Kidney tubule cell (primary cell): ENCODE data around the gene FXYD7.
"Not testable (repeated sequence)": the region's sequence is repeated elsewhere in the genome, so short reads cannot be mapped to it uniquely, and the experiment has no call there.

Experiments
- DNase-seq: peaks from one replicate; pipeline ENCODE4 v3.0.0-alpha.2; 2018; ENCODE audit warnings: low spot score

FXYD7 gene

DNA sequence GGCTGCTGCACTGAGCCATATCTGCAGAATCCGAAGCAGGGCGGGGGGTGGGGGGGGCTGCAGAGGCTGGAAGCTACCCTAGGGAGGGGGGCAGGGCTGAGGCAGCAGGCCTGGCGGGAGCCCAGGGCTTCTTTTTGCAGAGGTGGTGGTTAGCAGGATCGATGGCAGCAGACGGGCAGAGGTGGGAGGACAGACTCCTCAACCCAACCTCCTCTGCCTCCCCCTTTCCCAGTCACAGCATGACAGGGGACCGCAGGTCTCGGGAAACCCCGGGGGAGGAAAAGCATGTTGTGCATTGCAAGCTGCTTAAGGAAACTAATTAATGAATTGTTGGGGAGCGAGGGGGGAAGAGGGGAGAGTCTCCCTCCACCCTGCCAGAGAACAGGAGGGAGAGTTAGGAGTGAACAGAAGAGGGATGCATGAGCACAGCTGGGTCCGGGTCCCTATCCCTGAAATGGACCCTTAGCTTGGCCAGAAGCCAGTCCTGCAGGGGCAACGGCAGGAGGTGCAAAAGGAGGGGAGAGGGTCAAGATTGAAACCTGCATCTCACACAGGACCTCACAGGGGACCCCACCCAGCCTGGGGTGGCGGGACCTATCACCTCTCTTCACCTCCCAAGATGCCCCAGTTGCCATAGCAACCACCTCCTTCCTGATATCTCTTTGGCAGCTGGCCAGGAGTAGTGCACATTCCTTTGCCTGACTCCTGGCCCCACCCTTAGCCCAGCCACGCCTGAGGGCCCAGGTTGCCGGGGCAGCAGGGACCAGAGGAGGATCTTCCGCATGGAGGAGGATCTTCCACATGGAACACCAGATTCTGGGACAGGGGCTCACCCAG is 1.8 kb downstream of the FXYD7 start:
- DNase-seq = peak; percentile 92

DNA sequence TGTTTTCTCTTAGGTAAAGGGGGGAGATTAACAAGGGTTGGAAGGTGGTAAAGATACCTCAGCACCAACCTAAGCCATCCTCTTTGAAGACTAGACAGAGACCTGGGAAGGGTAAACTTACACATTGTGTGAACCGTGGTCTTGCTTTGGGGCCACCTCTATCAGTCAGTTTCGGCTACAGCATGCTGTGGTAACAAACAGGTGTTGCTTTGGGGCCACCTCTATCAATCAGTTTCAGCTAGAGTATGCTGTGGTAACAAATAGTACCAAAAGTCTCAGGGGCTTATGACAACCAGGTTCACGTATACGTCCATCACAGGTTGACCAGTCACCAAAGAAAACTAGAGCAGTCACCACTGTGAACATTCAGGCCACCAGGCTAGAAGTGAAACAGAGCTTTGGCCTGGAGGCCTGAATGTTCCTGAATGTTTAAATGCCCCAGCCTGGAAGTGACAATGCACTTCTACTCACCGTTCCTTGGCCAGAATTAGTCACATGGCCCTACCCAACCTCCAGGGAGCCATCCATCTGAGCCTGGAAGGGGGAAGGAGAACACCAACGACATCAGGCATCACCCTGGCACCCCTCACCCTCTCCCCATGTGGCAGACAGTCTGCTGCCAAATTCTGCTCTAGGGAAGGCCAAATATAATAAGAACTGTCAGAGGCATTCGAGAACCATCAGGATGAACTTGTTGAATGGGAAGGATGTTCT is 3.8 kb downstream of the FXYD7 start:
- DNase-seq = no peak

DNA sequence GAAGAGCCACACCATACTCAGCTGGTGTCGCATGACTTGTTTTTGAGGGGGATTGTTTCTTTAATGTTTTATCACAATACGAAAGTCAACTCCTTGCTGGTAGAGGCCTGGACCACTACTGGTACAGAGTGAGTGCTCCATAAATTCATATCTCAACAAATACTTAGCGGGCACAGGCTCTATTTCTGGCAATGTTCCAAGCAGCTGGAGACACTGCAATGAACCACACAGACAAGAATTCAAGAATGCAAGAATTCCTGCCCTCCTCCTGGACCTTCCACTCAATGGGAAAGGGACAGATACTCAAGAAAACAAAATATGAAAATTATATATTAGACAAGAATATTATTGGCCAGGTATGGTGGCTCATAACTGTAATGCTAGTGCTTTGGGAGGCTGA is 6.4 kb downstream of the FXYD7 start:
- DNase-seq = no peak

GRCh38 chr19:35150445-35150844 is 7.4 kb downstream of the FXYD7 start:
- no peak for DNase-seq

DNA sequence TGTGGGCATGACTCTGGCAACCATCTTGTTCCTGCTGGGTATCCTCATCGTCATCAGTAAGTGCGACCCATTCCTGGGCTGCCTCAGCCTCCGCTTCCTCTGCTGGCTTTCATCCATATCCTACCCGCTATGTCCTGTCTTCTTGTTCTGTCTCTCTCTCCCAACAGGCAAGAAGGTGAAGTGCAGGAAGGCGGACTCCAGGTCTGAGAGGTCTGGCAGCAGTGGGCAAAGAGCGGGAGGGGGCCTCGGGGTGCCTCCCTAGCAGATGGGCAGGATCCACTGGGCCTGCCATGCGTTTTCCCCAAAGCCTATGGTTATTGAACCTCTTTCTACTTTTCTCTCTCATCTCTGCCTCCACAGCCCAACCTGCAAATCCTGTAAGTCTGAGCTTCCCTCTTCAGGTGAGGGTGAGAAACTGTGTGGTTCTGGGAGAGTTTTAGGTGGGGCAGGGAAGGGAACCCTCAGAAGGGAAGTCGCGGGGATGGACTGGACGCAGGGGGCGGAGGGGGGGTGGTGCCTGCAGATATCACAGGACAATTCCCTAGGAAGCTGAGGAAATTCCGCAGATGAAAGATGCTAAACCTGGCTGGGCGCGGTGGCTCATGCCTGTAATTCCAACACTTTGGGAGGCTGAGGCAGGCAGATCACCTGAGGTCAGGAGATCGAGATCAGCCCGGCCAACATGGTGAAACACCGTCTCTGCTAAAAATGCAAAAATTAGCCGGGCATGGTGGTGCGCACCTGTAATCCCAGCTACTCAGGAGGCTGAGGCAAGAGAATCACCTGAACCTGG is 8.4 kb downstream of the FXYD7 start:
- DNase-seq = no peak

- not testable (repeated sequence) for DNase-seq
Measured at GRCh38 chr19:35153129-35153522, 10.1 kb downstream of the FXYD7 start.

DNA sequence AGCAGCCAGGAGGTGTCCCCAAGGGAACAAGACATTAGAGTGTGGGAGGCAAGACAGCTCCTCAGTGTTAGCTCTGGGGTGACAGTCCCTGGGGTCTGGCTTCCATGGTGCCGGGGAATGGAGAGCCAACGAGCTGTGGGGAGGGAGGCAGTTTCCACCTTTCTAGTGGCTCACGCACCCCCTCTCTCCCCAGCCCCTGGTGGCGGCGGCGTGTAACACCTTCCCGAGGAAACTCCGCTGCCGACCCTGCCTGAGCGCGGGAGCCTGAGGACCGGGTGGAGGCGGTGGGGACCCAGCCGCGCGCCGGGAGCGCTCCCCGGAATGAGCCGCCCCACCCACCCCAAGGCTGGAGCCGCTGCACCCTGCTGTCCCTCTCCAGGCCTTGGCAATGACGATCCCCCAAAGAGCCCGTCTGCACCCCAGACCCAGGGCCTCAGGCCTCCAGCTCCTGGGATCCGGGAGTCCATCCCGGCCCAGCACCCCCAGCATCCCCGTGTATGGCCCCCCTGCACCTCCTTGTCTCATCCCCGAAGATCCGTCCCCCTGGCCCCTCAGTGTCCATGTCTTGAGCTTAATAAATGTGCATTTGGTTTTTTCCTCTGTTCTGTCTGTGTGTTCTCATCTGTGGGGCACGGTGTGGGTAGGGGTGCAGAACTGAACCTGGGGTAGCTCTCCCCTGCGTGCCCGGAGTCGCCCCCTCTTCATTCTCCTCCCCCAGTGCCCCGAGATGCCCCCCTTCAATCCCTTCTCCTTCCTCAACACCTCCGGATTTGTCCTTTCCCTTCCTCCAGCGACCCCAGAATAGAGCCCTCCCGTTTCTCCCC is 10.9 kb downstream of the FXYD7 start:
- peak; percentile 53 for DNase-seq

DNA sequence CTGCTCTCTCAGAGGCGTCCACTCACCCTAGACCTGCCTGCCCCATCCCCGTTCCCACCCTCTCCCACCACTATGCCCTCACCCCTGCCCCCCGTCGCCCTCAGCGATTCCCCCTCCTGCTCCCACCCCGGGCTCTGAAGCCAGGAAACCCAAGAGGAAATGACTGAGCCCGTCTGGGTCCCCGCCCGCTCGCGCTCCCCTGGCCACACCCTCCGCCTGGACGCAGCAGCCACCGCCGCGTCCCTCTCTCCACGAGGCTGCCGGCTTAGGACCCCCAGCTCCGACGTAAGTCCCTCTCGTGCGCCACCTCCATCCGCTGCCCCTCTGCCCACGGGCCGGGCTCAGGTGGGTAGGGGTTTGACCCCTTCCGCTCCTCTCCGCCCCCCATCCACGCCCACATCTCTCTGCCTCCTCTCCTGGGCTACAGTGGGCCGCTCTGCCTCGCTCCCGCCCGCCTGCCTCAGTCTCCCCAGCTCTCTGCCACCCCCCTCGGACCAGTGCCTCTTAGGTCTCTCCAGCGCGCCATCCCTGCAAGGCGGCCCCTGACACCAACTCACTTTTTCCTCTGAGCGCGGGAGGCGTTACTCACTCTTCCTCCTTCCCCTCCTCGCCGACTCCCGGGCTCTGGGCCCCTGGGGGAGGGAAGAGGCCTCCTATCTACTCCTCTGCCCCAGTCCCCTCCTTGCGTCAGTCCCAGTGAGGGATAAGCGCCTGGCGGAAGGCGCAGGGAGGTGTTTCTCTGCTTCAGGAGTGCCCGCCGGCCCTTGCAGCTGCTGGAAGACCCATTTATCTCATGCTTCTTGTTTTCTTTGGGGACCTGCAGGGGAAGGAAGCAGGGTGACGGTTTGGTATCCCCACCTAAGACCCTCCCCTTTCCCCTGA is 11.7 kb downstream of the FXYD7 start, which contains the start of gene FXYD5:
Gene FXYD5, plus strand, starts transcription at position 211 of the 882 bp plus-strand sequence. CDS start 816 bp downstream, outside the sequence.
- DNase-seq = peak; percentile 80

DNA sequence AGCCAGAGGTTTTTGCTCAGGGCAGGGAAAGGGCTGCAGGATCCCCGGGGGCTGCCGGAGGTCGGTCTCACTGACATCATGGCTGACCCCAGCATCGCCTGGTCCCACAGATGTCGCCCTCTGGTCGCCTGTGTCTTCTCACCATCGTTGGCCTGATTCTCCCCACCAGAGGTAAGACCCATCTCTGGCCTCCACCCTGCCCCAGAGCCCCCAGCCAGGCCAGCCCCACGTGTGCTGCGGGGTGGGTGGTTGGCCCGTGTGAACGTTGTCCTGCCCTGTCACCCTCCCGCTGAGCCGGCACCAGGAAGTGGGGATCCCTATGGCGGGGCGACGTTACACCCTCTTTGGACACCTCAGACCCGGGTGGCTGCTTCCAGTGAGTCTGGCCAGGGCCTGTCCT is 12.4 kb downstream of the FXYD7 start:
- no peak for DNase-seq

DNA sequence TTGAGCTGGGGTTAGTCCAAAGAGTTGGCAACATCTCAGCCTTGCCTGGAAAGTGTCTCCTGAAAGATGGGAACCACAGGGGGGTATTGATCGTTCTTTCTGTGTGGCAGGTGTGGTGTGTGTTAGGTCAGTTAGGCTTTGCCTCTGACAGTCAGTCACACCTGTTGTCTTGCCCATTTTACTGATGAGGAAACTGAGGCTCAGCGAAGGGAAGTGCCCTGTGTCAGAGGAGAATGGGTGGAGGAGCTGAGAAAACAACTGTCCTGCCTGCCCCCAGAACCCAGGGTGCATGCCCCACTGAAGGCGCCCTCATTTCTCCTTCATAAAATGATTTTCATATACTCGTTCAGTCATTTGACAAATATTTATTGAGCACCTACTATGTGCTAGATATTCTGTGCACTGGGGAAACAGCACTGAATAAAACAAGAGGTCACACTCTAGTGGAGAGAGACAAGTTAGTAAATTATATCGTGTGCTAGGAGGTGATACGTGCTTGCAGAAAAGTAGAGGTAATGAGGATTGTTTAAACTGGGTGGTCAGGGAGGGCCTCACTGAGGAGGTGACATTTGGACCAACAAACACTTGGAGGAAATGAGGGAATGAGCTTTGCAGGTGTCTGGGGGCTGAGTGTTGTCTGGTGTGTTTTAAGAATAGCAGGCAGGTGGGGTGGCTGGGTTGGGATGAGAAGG is 13.1 kb downstream of the FXYD7 start:
- DNase-seq = no peak

DNA sequence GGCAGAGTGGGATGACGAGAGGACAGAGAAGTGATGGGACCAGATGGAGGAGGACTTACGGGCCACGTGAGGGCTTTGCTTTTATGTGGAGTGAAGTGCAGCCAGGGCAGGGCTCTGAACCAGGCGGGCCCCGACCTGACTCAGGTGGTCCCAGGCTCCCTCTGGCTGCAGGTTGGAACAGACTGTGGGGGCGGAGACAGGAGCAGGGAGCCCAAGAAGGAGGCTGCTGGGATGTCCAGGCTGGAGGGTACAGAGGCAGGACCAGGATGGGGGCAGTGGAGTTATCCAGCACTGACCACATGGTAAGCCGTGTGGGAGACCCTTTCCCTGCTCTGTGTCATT is 13.6 kb downstream of the FXYD7 start:
- no peak for DNase-seq

- no peak for DNase-seq
Measured at GRCh38 chr19:35157431-35157830, 14.4 kb downstream of the FXYD7 start.

DNA sequence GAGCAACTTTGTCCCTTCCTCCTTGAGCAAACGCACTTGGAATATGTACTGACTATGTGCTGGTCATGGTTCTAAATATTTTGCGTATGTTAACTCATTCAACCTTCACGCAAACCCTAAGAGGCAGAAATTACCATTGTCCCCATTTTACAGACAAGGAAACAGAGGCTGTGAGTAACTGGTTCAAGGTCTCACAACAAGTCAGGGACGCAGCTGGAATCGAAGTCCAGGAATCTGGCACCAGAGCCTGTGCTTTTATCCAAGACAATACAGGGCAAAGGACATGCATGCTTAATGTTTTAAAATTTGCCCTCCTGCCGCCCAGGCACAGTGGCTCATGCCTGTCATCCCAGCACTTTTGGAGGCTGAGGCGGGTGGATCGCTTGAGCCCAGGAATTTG is 16.6 kb downstream of the FXYD7 start:
- no peak for DNase-seq

DNA sequence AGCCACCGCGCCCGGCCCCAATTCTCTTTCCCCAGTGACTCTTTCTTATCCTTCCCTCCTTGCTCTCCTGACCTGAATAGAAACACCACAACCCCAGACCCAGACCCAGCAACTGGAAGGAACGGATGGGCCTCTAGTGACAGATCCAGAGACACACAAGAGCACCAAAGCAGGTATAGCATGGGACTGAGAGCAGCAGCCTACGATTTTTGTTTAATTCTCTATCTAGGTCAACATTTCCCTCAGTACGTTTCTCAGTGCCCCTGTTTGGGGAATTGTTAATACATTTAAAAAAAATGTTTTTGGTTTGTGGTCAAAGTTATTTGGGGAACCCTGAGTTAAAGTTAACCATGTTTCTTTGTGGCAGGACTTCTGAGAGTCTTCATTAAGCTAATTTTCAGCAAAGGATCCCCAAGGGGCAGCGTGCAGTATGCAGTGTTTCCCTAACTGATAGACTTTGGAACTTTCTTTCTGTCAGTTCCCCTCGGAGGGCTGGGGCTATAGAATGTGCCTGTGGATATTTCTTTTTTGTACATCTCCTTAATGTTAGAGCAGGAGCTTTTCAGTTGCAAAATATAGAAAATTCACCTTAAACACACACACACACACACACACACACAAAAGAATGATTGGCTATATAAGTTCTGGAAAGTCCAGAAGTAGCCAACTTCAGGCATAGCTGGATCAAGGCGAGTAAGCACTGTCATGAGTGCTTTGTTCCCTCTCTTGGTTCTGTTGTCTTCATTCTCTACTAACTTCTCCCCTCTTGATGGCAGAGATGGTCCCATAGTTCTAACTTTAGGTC is 17.8 kb downstream of the FXYD7 start:
- no peak for DNase-seq

DNA sequence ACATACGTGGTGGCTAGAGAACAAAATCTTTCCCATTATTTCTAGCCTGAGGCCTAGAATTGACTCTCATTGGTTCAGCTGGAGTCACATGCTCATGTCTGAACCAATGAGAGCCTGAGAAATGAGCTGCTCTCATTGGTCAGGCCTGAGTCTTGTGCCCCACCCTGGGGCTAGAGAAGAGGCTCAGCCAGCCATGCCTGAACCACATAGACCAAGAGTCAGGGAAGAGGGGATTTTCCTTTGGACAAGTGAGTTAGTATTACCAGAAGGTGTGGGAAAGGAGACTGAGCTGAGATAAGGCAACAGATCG is 18.3 kb downstream of the FXYD7 start:
- DNase-seq = no peak

DNA sequence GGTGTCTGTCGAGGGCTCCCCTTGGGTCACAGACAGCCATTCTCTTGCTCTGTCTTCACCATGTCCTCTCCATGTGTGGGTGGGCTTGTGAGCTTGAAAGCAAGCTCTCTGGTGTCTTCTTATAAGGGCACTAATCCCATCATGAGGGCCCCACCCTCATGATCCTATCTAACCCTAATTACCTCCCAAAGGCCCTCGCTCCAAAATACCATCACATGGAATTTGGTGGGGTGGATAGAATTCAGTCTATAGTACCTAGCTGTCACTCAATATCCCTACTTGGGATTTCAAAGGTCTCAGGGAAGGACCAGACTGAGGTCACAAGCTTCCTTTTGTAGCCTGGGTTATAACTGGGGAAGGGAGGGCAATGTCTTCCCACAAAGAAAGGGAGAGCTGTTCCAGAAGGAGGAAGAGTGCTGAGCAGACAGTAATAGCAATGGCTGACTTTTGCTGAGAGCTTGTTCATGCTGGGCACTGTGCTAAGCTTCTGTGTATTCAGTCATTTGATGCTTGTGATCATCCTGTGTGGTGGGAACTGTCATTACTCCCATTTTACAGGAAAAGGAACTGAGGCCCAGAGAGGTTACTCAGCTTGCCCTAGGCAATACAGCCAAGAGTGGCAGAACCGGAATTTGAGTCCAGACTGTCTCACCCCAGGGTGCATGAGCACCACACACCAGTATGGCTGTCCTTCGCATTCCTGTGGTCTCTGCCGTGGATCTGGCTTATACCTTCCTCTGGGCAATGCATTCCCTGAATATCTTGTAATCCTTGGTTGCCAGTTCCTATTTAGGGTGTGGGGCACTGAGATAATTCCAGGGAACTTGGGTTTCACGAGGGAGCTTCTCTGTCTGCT is 19.6 kb downstream of the FXYD7 start:
- DNase-seq = peak; percentile 66

DNA sequence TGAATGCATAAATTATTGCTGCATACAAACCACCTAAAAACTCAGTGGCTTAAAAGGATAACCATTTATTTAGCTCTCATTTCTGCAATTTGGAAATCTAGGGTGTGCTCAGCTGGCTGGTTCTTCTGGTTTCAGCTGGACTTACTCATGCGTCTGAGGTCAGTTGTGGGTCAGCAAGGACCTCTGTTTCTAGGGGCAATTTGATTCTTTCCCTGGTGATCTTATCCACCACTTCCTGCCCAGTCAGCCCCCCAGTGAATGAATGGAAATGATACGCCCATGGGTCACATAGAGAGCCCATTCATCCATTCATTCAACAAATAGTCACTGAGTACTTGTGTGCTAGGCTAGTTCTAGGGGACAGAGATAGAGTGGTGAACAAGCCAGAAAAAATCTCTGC is 21.4 kb downstream of the FXYD7 start:
- peak; percentile 83 for DNase-seq

GRCh38 chr19:35165200-35166058 is 22.4 kb downstream of the FXYD7 start:
- DNase-seq = no peak
